Spleen (tissue), 7 donors: Measurements from ENCODE around the gene C12orf42.

Source experiments
- POLR2A ChIP-seq, 3 donors: fragments of 450-650 bp; IDR thresholded peaks; one replicate each; pipeline ENCODE4 v1.5.1; 2017; ENCODE audit warnings: antibody characterized with exemption in 3 of 3, mild to moderate bottlenecking in 1 of 3
- POLR2AphosphoS5 ChIP-seq, 3 donors: sonication (generic); formaldehyde crosslinking; IDR thresholded peaks; one replicate each; pipeline ENCODE4 v1.5.1; 2017; ENCODE audit warnings: antibody characterized with exemption in 3 of 3
- TF ChIP-seq, protein P1 (sequence below), 11 experiments: fragments of 200-600 bp in 7 of 11; fragments of 450-650 bp in 4 of 11; sonication (generic) in 4 of 11; IDR thresholded peaks in 8 of 11; conservative IDR thresholded peaks in 3 of 11; 1 replicate in 7 of 11; 2 replicates in 4 of 11; pipeline versions ENCODE4 v1.4.0 to v1.8.0; 2016 to 2021; ENCODE audit warnings: antibody characterized with exemption in 11 of 11, inconsistent platforms in 4 of 11, mild to moderate bottlenecking in 1 of 11
- donor health status: DM: no; HTN: no; CAD: no; lungs with moderate emphysema.
- donor health status: DM: no; HTN: no; CAD: no.
- donor health status: DM: no; HTN: no; CAD: no.

DNA sequence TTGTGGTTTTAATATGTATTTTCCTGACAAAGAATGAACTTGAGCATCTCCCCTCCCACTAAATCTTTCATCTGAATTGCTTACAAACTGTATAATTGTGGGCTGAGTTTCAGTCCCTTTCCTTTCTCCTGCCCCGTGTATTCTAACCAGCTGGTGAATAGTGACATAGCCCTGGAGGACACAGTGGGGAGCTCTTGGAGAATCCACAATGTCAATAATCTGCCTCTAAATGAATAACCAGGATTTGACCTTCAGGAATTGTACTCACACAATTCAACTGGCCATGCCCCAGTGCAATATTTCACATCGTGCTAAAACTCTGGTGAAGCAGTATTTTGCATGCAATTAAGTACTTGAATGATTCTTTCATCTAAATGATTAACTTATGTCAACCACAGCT lies 177.2 kb downstream of the C12orf42 start:
- TF ChIP-seq, protein P1, sequence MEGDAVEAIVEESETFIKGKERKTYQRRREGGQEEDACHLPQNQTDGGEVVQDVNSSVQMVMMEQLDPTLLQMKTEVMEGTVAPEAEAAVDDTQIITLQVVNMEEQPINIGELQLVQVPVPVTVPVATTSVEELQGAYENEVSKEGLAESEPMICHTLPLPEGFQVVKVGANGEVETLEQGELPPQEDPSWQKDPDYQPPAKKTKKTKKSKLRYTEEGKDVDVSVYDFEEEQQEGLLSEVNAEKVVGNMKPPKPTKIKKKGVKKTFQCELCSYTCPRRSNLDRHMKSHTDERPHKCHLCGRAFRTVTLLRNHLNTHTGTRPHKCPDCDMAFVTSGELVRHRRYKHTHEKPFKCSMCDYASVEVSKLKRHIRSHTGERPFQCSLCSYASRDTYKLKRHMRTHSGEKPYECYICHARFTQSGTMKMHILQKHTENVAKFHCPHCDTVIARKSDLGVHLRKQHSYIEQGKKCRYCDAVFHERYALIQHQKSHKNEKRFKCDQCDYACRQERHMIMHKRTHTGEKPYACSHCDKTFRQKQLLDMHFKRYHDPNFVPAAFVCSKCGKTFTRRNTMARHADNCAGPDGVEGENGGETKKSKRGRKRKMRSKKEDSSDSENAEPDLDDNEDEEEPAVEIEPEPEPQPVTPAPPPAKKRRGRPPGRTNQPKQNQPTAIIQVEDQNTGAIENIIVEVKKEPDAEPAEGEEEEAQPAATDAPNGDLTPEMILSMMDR (IDR thresholded peaks at IDR 0.05 in 8 of 11, conservative IDR thresholded peaks at IDR 0.05 in 3 of 11), result no peak
- TF ChIP-seq POLR2A (IDR thresholded peaks at IDR 0.05) (no peak), POLR2AphosphoS5 (IDR thresholded peaks at IDR 0.05) (no peak)
